Suprapubic skin (tissue), 4 donors: Measurements from ENCODE around the gene MAG.

ENCODE experiments used
- EP300 ChIP-seq: sonication (generic); formaldehyde crosslinking; IDR thresholded peaks from one replicate; pipeline ENCODE4 v1.6.1; 2017; ENCODE audit warnings: antibody characterized with exemption
- POLR2A ChIP-seq, 2 donors: fragments of 450-650 bp; IDR thresholded peaks; one replicate each; pipeline ENCODE4 v1.6.1; 2017; ENCODE audit warnings: antibody characterized with exemption in 2 of 2, mild to moderate bottlenecking in 2 of 2, moderate library complexity in 2 of 2
- POLR2AphosphoS5 ChIP-seq, 3 donors: sonication (generic); formaldehyde crosslinking; IDR thresholded peaks; one replicate each; pipeline ENCODE4 v1.6.1; 2017; ENCODE audit warnings: antibody characterized with exemption in 3 of 3
- TF ChIP-seq, protein P1 (sequence below), 2 donors: fragments of 200-600 bp in 1 of 2; fragments of 450-650 bp in 1 of 2; sonication (generic) in 1 of 2; IDR thresholded peaks; one replicate each; pipeline ENCODE4 v1.5.1; 2016 to 2019; ENCODE audit warnings: antibody characterized with exemption in 2 of 2, mild to moderate bottlenecking in 1 of 2, moderate library complexity in 1 of 2

DNA sequence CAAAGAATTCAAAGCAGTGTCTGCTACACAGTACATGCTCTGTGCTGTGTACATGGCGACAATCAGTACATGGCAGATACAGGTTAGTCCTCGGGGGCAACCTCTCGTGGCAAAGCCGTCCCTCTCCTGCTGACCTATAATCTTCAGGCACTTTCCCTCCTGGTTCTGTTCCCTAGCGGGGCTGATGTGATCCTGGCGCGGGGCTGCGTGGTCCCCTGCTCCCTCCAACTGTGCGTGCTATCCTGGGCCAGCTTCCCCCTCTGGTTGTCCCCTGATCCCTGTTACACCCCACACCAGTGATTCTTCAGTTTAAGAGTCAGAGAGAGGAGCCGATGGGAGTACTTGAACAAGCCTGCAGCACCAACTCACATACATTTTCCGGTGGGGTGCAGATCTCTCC lies 12.1 kb downstream of the MAG start:
- no peak for TF ChIP-seq POLR2A (IDR thresholded peaks at IDR 0.05)
- no peak for TF ChIP-seq EP300
- TF ChIP-seq, protein P1, sequence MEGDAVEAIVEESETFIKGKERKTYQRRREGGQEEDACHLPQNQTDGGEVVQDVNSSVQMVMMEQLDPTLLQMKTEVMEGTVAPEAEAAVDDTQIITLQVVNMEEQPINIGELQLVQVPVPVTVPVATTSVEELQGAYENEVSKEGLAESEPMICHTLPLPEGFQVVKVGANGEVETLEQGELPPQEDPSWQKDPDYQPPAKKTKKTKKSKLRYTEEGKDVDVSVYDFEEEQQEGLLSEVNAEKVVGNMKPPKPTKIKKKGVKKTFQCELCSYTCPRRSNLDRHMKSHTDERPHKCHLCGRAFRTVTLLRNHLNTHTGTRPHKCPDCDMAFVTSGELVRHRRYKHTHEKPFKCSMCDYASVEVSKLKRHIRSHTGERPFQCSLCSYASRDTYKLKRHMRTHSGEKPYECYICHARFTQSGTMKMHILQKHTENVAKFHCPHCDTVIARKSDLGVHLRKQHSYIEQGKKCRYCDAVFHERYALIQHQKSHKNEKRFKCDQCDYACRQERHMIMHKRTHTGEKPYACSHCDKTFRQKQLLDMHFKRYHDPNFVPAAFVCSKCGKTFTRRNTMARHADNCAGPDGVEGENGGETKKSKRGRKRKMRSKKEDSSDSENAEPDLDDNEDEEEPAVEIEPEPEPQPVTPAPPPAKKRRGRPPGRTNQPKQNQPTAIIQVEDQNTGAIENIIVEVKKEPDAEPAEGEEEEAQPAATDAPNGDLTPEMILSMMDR (IDR thresholded peaks at IDR 0.05), result no peak
- TF ChIP-seq POLR2AphosphoS5 (IDR thresholded peaks at IDR 0.05), result no peak
